Fibroblast of lung (primary cell): ENCODE data around the gene SENP5.
A peak's percentile ranks its signal among the peaks of the same experiment; 100 is the strongest.

ENCODE experiments used
- CTCF ChIP-seq, 2 donors: IDR thresholded peaks in 1 of 2; conservative IDR thresholded peaks in 1 of 2; 1 replicate in 1 of 2; 2 replicates in 1 of 2; pipeline ENCODE4 v1.5.1; 2011 to 2012; ENCODE audit warnings: low read length in 2 of 2, control low read depth in 1 of 2, inconsistent platforms in 1 of 2, low read depth in 1 of 2, mild to moderate bottlenecking in 1 of 2
- EZH2 ChIP-seq: IDR thresholded peaks from 2 replicates; pipeline ENCODE4 v1.5.1; 2012; ENCODE audit warnings: low read length, control low read depth, mild to moderate bottlenecking; ENCODE audit errors: missing control alignments

DNA sequence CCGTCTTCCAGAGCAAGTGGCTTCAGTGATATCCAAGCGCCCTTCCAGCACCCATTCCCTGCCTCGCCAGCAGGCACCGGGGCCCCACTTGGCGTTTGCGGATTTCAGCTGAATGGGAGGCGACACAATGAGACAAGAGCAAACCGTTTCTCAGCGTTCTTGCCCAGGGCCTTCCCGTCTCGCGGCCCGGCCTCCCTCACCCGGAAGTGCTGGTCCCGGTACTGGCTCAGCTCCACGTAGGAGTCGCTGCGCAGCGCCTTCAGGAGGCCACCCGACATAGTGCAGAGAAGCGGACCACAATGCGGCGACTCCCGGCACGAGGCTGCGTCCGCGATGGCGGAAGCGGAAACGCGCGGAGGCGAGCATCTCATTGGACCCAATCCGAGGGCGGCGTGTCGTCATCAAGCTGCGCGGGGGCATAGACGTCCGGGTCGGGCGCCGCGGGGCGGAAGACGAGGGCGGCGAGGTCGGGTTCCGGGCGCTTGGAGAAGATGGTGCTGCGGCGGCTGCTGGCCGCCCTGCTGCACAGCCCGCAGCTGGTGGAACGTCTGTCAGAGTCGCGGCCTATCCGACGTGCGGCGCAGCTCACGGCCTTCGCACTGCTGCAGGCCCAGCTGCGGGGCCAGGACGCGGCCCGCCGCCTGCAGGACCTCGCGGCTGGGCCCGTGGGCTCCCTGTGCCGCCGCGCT is 74.7 kb downstream of the SENP5 start, which contains the start of gene NCBP2:
- TF ChIP-seq CTCF (conservative IDR thresholded peaks at IDR 0.05 in 1 of 2, IDR thresholded peaks at IDR 0.05 in 1 of 2; ENCODE audit: low read depth in 1 of 2, low read length in 2 of 2), result peak; percentile 50 to 70
- TF ChIP-seq EZH2, result no peak
